Measurements from ENCODE around the gene SYTL4. TPM values are rescaled to one million over a fixed set of nuclear protein-coding genes. Genes with fewer than 3 reads are reported as not detected.

SYTL4 gene
- total RNA-seq, 3 donors from 2014 or later, result 35.7 to 47.1 (median 44.3) TPM

DNA sequence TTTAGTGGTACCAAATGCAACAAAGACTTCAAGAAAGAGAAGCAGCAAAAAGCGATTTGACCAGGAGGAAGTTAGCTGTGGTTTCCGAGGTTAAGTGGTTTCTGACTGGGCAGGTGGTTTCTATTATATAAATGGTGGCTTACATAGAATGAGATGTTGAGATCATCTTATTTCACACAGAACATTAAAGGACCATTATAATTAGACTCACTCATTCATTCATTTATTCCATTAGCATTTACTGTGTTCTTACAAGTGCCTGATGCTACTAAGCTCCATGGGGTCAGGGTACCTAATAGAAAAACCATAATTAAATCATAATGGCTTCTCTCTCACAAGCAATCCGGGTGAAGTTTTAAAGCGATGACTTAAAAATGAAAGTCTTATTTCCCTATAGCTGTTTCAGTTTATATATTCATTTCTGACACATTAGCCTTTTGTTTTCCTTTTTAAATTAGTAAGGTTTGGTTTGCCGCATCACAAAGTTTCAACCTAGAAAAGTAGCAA is 105.9 kb downstream of the SYTL4 start:
- intact Hi-C loops (cut with DNase I, micrococcal nuclease), result no loop called here
- H3K36me3 ChIP-seq (ENCODE audit: low read depth), result no peaks in the 10 kb centered on the region
- no peaks in the 10 kb centered on the region for H3K9me3 ChIP-seq
- TF ChIP-seq, protein P1, sequence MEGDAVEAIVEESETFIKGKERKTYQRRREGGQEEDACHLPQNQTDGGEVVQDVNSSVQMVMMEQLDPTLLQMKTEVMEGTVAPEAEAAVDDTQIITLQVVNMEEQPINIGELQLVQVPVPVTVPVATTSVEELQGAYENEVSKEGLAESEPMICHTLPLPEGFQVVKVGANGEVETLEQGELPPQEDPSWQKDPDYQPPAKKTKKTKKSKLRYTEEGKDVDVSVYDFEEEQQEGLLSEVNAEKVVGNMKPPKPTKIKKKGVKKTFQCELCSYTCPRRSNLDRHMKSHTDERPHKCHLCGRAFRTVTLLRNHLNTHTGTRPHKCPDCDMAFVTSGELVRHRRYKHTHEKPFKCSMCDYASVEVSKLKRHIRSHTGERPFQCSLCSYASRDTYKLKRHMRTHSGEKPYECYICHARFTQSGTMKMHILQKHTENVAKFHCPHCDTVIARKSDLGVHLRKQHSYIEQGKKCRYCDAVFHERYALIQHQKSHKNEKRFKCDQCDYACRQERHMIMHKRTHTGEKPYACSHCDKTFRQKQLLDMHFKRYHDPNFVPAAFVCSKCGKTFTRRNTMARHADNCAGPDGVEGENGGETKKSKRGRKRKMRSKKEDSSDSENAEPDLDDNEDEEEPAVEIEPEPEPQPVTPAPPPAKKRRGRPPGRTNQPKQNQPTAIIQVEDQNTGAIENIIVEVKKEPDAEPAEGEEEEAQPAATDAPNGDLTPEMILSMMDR (IDR thresholded peaks at IDR 0.05), result no peak
- no peak for ATAC-seq
- no peaks in the 10 kb centered on the region for H3K4me1 ChIP-seq (ENCODE audit: low read depth)
- H3K4me3 ChIP-seq, result no peak overlapping the region
- DNase-seq, result no peak

Other genes starting within 250 kb of the SYTL4 start
- gene TNMD, start 147.2 kb downstream of the SYTL4 start, total RNA-seq, result 1 to 10 TPM in 1 of 3 donors, under 1 TPM in 2; 0.60 to 1.5 (median 0.77) TPM
- 100 to 1,000 TPM in 2 of 3 donors, 10 to 100 TPM in 1; 63.0 to 132 (median 111) TPM for gene TSPAN6, start 95.3 kb downstream of the SYTL4 start, total RNA-seq
- 10 to 100 TPM in 2 of 3 donors, 1 to 10 TPM in 1; 3.3 to 17.6 (median 13.9) TPM for gene SRPX2, start 87.9 kb downstream of the SYTL4 start, total RNA-seq
- 10 to 100 TPM; 16.7 to 24.0 (median 23.9) TPM for gene CSTF2, start 88.3 kb upstream of the SYTL4 start, total RNA-seq
- gene NOX1, start 142.2 kb upstream of the SYTL4 start, total RNA-seq, result 100 to 1,000 TPM in 1 of 3 donors, 10 to 100 TPM in 2; 27.8 to 109 (median 96.7) TPM
- 1 to 10 TPM in 2 of 3 donors, under 1 TPM in 1; 0.73 to 3.4 (median 3.3) TPM for gene XKRX, start 196.8 kb upstream of the SYTL4 start, total RNA-seq
- gene ARL13A, start 237.6 kb upstream of the SYTL4 start, total RNA-seq, result not detected